DMS 273 (cell line): Measurements from ENCODE around the gene GPR119.
"Not testable (repeated sequence)": the region's sequence is repeated elsewhere in the genome, so short reads cannot be mapped to it uniquely, and the experiment has no call there.

Experiments
- DNase-seq: peaks from one replicate; lab custom pipeline; 2025; ENCODE audit not compliant: unreplicated experiment; lab: John Stamatoyannopoulos, UW

Gene GPR119

GRCh38 chrX:130339408-130340222, 45.9 kb downstream of the GPR119 start, which contains the start of gene SLC25A14:
TSS of gene SLC25A14 (plus strand) at chrX:130339919. CDS start at chrX:130340279, 360 bp downstream.
- peak; percentile 93 for DNase-seq

- DNase-seq = not testable (repeated sequence)
Observed at GRCh38 chrX:130338869-130339268, 46.6 kb downstream of the GPR119 start.

GRCh38 chrX:130336531-130336930, 48.9 kb downstream of the GPR119 start:
- peak; percentile 2 for DNase-seq
